ENCODE measurements around the gene SLC7A7.
"Not testable (repeated sequence)": the region's sequence is repeated elsewhere in the genome, so short reads cannot be mapped to it uniquely, and the experiment has no call there.

SLC7A7 gene

GRCh38 chr14:22814941-22815713, at the start of gene SLC7A7:
TSS of gene SLC7A7 (minus strand) at chr14:22815435. CDS start at chr14:22813398, 2,037 bp downstream.
- TF ChIP-seq CTCF (IDR thresholded peaks at IDR 0.05; ENCODE audit: insufficient read depth, missing control alignments) = no peak
- no peak for FAIRE-seq
- DNase-seq (ENCODE audit: insufficient read length, low spot score) = no peak

- FAIRE-seq (no peak), DNase-seq (ENCODE audit: insufficient read length, low spot score) (no peak)
- no peak for TF ChIP-seq CTCF (IDR thresholded peaks at IDR 0.05; ENCODE audit: insufficient read depth, missing control alignments)
These were observed 49.7 kb upstream of the SLC7A7 start for GRCh38 chr14:22864979-22865378.

DNA sequence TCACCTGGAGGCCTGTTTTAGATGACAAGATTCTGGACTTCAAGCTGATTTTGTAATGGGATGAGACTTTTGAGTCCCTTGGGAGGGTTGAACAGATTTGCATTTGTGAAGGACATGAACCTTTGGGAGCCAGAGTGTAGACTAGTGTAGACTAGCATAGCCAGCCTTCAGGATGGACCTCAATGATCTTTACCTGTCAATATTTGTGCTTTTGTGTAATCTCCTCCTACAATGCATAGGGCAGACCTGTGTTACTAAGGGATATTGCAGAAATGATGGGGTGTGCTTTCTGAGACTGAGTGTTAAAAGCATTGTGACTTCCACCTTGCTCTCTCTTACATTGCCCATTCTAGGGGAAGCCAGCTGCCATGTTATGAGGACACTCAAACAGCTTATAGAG, 46.4 kb upstream of the SLC7A7 start:
- FAIRE-seq = no peak
- no peak for DNase-seq (ENCODE audit: insufficient read length, low spot score)
- no peak for TF ChIP-seq CTCF (IDR thresholded peaks at IDR 0.05; ENCODE audit: insufficient read depth, missing control alignments)

DNA sequence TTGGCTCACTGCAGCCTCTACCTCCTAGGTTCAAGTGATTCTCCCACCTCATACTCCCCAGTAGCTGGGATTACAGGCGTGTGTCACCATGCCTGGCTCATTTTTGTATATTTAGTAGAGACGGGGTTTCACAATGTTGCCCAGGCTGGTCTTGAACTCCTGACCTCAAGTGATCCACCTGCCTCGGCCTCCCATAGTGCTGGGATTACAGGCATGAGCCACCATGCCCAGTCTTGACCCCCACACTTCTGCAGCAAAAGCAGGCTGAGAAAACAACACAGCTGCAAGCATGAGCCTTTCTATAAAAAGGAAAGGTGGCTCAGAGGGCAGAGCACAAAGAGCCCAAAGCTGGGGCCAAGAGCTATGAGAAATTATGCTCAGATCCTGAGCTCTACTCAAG, 45.1 kb upstream of the SLC7A7 start:
- not testable (repeated sequence) for FAIRE-seq; DNase-seq (ENCODE audit: insufficient read length, low spot score)

- no peak for DNase-seq (ENCODE audit: insufficient read length, low spot score)
- no peak for FAIRE-seq
- no peak for TF ChIP-seq CTCF (IDR thresholded peaks at IDR 0.05; ENCODE audit: insufficient read depth, missing control alignments)
These were observed 41.2 kb upstream of the SLC7A7 start for GRCh38 chr14:22856428-22856827.

DNA sequence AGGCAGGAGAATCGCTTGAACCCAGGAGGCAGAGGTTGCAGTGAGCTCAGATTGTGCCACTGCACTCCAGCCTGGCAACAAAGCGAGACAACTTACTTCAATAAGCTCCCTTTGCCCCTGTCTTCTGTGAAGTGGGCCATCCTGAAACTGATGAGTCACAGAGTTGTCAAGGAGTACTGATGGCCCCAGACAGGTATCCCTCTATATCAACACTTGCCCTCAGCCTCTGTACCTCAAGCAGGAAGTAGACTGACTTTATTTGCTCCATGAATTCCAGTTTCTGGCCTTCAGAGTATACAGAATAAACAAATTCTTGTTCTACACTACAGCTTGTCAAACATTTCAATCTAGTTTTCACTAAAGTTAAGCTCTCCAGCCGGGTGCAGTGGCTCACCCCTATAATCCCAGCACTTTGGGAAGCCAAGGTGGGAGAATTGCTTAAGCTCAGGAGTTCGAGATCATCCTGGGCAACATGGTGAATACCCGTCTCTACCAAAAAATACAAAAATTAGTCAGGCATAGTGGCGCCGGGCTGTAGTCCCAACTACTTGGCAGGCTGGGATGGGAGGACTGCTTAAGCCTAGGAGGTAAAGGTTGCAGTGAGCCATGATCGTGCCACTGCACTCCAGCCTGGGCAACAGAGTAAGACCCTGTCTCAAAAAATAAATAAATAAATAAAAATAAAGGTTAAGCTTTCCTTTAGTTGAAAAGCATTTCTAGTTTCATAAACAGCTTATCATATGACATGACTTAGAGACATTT, 39.9 kb upstream of the SLC7A7 start:
- DNase-seq (ENCODE audit: insufficient read length, low spot score) (no peak), FAIRE-seq (no peak)
- no peak for TF ChIP-seq CTCF (IDR thresholded peaks at IDR 0.05; ENCODE audit: insufficient read depth, missing control alignments)

DNA sequence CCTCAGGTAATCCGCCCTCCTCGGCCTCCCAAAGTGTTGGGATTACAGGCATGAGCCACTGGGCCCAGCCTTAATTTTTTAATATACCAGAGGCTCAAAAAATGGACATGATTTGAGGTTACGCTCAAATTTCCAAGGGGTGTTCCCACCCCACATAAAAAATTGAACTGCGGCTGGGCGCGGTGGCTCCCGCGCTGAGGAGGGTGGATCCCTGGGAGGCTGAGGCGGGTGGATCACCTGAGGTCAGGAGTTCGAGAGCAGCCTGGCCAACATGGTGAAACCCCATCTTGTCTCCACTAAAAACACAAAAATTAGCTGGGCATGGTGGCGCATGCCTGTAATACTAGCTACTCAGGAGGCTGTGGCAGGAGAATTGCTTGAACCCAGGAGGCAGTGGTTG, 39.1 kb upstream of the SLC7A7 start:
- not testable (repeated sequence) for FAIRE-seq

More for the DNA sequence above, 39.1 kb upstream of the SLC7A7 start:
- DNase-seq (ENCODE audit: insufficient read length, low spot score) = not testable (repeated sequence)

Data from D721Med (cell line).